Measurements from ENCODE around the gene FKBP7. TPM values are rescaled to one million over a fixed set of nuclear protein-coding genes. Genes with fewer than 3 reads are reported as not detected.
"Not testable (repeated sequence)": the region's sequence is repeated elsewhere in the genome, so short reads cannot be mapped to it uniquely, and the experiment has no call there.

Gene FKBP7
- total RNA-seq, 1 donor = 38.9 TPM

- H3K4me3 ChIP-seq (ENCODE audit: low read depth, low read length) = no peak overlapping the region
- DNase-seq (ENCODE audit: low read depth) = no peak
- TF ChIP-seq CTCF (IDR thresholded peaks at IDR 0.05; ENCODE audit: insufficient read depth, low read depth, low read length) = no peak
These were observed 50.0 kb downstream of the FKBP7 start for GRCh38 chr2:178428396-178428806.

GRCh38 chr2:178427458-178427857, 50.9 kb downstream of the FKBP7 start:
- no peak for DNase-seq (ENCODE audit: low read depth)
- H3K4me3 ChIP-seq (ENCODE audit: low read depth, low read length) = no peak overlapping the region
- TF ChIP-seq CTCF (IDR thresholded peaks at IDR 0.05; ENCODE audit: insufficient read depth, low read depth, low read length) = no peak

DNA sequence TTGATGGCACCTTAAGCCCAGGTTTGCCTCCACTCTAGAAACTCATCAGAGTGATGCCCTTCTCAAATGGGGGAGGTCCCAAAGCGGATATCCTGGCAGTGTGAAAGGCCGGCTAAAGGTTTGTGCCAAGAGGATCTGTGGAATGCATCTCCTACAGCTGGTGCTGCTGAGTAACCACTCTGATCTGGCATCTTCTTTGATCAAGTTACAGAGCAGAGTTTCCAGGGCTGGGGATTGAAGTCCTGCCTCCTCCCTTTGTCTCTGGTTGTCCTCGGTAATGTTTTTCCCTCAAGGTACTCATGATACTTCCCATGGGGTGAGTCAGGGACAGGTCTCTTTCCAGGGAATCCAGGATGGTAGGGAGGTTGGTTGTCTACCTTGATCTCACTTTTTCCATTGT, 52.0 kb downstream of the FKBP7 start:
- no peak for TF ChIP-seq CTCF (IDR thresholded peaks at IDR 0.05; ENCODE audit: insufficient read depth, low read depth, low read length)
- DNase-seq (ENCODE audit: low read depth) = no peak

DNA sequence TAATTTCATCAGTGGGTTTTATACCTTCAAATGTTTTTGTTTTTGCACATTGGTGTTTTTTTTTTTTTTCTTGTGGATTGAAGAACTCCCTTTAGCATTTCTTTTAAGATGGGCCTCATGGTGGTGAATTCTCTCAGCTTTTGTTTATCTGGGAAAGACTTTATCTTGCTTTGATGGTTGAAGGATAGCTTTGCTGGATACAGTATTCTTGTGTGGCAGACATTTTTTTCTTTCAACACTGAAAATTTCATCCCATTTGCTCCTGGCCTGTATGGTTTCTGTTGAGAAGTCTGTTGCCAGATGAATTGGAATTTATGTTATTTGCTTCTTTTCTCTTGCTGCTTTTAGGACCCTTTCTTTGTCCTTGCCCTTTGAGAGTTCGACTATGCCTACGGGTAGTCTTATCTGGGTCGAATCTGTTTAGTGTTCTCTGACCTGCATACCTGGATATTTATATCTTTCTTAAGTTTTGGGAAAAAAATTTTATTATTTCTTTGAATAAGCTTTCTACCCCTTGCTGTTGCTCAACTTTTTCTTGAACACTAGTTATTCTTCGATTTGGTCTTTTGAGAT, 53.1 kb downstream of the FKBP7 start:
- no peak for DNase-seq (ENCODE audit: low read depth)
- no peak for TF ChIP-seq CTCF (IDR thresholded peaks at IDR 0.05; ENCODE audit: insufficient read depth, low read depth, low read length)

More for the DNA sequence above, 52.0 kb downstream of the FKBP7 start:
- no peak overlapping the region for H3K4me3 ChIP-seq (ENCODE audit: low read depth, low read length)

GRCh38 chr2:178423746-178424145, 54.7 kb downstream of the FKBP7 start:
- DNase-seq (ENCODE audit: low read depth) = not testable (repeated sequence)

More for the DNA sequence above, 53.1 kb downstream of the FKBP7 start:
- no peak overlapping the region for H3K4me3 ChIP-seq (ENCODE audit: low read depth, low read length)

DNA sequence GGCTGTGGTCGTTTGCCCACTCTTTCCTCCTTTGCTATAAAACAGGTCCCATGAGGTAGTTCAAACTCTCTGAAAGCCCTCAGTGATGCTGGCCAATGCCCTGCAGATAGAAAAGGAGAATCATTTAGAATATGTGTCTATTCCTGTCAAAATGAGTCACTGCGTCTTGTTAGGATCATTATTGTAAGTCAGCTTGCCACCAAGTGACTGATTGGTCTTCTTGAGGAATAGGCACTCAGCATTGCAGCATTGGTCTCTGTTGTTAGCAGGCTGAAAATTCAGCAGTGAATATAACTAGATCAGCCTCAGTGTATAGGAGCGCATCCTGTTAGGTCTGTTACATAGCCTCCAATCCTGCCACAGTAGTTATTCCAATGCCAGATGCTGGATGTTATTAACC, 56.3 kb downstream of the FKBP7 start:
- TF ChIP-seq CTCF (IDR thresholded peaks at IDR 0.05; ENCODE audit: insufficient read depth, low read depth, low read length) = no peak
- no peak overlapping the region for H3K4me3 ChIP-seq (ENCODE audit: low read depth, low read length)
- no peak for DNase-seq (ENCODE audit: low read depth)

More at GRCh38 chr2:178423746-178424145, 54.7 kb downstream of the FKBP7 start:
- H3K4me3 ChIP-seq (ENCODE audit: low read depth, low read length) = not testable (repeated sequence)

DNA sequence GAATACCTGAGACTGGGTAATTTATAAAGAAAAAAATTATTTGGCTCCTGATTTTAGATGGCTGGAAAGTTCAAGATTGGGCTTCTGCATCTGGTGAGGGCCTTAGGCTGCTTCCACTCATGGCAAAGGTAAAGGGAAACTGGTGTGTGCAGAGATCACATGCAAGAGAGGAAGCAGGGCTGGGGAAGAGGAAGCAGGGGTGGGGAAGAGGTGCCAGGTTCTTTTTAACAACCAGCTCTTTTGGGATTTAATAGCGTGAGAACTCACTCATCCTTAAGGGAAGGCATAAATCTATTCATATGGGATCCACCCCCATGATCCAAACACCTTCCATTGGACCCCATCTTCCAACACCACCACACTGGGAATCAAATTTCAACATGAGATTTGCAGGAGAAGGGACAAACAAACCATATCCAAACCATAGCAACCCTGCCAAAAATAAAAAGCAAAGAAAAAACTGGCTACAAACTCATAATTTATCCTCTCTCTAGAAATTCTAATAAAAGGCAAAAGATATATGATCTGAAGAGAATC, 57.9 kb downstream of the FKBP7 start:
- no peak for DNase-seq (ENCODE audit: low read depth)
- H3K4me3 ChIP-seq (ENCODE audit: low read depth, low read length) = no peak overlapping the region
- TF ChIP-seq CTCF (IDR thresholded peaks at IDR 0.05; ENCODE audit: insufficient read depth, low read depth, low read length) = no peak

Measured in fibroblast of villous mesenchyme (primary cell).